ENCODE results near the gene LYST. TPM values are rescaled to one million over a fixed set of nuclear protein-coding genes. Genes with fewer than 3 reads are reported as not detected.

Gene LYST
- total RNA-seq, 4 donors from 2014 or later, result 65.1 to 73.5 (median 68.1) TPM

Small RNA genes lying within 50 kb of the gene (small RNA-seq; reads per million reads assigned to genes)
- gene MIR1537 (not detected), gene RNU6-968P (not detected)

Other genes starting within 250 kb of the LYST start
- not detected for gene GNG4, start 217.1 kb downstream of the LYST start, total RNA-seq
- gene NID1, start 198.2 kb upstream of the LYST start, total RNA-seq, result 100 to 1,000 TPM; 180 to 391 (median 250) TPM

Data from subcutaneous adipose tissue (tissue), 4 donors.